ENCODE data around the gene BPIFA1. TPM values are rescaled to one million over a fixed set of nuclear protein-coding genes. Genes with fewer than 3 reads are reported as not detected.

Gene BPIFA1
- total RNA-seq, 1 donor from 2014 or later: not detected

DNA sequence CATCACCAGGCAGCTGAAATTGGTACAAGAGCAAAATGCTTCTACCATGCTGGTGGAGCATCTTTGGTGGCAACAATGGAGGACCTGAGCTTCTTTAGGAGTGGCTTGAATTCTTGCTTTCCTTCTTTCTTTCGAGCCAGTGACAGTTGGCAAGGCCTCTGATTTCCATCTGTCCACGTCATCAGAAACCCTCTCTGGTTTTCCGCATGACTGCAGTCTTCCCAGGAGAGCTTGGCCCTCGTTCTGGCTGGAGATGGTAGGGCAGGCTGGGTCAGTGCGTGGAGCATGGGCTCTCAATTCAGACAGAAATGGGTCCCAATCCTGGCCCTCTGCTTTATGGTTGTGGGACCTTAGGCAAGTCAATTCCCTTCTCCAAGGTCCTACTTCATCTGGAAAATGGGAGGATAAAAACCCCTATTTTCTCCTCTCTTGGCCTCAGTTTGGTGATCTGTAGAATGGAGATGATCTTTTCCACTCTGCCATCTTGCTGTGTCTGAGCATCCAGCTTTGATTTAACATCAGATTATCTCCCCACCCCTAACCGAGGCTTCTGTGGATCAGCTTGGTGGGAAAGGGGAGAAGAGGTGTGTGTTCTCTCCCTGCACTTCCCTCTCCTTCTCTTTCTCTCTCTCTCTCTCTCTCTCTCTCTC, 43.6 kb downstream of the BPIFA1 start:
- no peak for TF ChIP-seq POLR2AphosphoS5 (IDR thresholded peaks at IDR 0.05; ENCODE audit: insufficient read depth in 1 of 2, low read depth in 1 of 2)
- no peak for TF ChIP-seq POLR2A (IDR thresholded peaks at IDR 0.05)
- TF ChIP-seq, protein P1, sequence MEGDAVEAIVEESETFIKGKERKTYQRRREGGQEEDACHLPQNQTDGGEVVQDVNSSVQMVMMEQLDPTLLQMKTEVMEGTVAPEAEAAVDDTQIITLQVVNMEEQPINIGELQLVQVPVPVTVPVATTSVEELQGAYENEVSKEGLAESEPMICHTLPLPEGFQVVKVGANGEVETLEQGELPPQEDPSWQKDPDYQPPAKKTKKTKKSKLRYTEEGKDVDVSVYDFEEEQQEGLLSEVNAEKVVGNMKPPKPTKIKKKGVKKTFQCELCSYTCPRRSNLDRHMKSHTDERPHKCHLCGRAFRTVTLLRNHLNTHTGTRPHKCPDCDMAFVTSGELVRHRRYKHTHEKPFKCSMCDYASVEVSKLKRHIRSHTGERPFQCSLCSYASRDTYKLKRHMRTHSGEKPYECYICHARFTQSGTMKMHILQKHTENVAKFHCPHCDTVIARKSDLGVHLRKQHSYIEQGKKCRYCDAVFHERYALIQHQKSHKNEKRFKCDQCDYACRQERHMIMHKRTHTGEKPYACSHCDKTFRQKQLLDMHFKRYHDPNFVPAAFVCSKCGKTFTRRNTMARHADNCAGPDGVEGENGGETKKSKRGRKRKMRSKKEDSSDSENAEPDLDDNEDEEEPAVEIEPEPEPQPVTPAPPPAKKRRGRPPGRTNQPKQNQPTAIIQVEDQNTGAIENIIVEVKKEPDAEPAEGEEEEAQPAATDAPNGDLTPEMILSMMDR (IDR thresholded peaks at IDR 0.05): no peak

DNA sequence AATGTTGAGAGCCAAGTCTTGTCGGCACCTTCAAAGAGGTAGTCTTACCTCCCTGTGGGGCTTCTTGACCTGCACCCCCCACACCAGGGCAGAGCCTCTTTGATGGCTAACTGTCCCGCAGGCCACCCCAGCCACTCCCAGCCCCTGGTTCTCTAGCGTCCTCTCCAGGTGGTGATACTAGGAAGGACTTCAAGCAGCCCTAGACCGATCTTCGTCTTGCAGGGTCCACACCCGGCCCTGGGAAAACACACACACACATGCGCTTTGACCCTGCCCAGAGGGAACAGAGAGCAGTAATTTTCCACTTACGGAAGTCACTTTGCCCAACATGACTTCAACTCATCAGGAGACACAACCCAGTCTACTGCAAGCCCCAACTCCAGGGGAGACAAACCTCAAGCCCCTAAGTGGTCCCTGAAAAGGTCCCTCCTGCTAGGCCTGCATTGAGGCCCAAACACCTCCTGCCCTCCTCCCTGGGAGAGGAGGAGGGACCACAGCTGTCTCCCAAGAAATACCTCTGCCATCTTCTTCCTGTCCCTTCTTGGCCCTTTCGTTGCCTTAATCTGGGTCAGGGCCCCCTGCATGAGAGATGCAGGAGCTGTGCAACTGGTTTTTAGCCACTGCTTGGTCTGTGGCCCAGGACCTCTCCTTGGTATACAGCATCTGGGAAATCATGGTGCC, 44.3 kb downstream of the BPIFA1 start:
- H3K36me3 ChIP-seq: no peaks in the 10 kb centered on the region
- no peaks in the 10 kb centered on the region for H3K4me1 ChIP-seq
- H3K27ac ChIP-seq: no peak overlapping the region
- TF ChIP-seq, protein P1 (IDR thresholded peaks at IDR 0.05): no peak
- TF ChIP-seq POLR2A (IDR thresholded peaks at IDR 0.05) (no peak), POLR2AphosphoS5 (IDR thresholded peaks at IDR 0.05; ENCODE audit: insufficient read depth in 1 of 2, low read depth in 1 of 2) (no peak)
- no peak overlapping the region for H3K4me3 ChIP-seq
- H3K9me3 ChIP-seq: no peaks in the 10 kb centered on the region
- no peak for DNase-seq (ENCODE audit: extremely low spot score in 2 of 2)
- intact Hi-C loops (cut with DNase I): no loop called here
- H3K27me3 ChIP-seq: no peaks in the 10 kb centered on the region

More for the DNA sequence above, 43.6 kb downstream of the BPIFA1 start:
- Histone ChIP-seq H3K36me3 (no peaks in the 10 kb centered on the region), H3K4me3 (no peak overlapping the region), H3K4me1 (no peaks in the 10 kb centered on the region), H3K27me3 (no peaks in the 10 kb centered on the region), H3K27ac (no peak overlapping the region), H3K9me3 (no peaks in the 10 kb centered on the region)
- DNase-seq (ENCODE audit: extremely low spot score in 2 of 2): no peak
- intact Hi-C loops (cut with DNase I): no loop called here

DNA sequence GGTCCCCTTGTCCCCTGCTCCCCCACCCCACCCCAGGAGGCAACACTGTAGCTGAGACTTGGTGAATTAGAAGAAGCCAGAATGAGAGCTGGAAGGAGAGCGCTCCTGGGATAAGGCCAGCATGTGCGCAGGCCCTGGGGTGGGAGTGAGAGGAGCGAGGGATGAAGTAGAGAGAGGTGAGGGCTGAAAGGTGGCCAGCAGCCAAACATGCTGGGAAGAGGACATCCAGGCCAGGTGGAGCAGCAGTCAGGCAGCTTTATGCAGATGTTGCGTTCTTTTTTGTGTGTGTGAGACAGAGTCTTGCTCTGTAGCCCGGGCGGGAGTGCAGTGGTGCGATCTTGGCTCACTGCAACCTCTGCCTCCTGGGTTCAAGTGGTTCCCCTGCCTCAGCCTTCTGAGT, 45.0 kb downstream of the BPIFA1 start:
- intact Hi-C loops (cut with DNase I): no loop called here
- TF ChIP-seq POLR2AphosphoS5 (IDR thresholded peaks at IDR 0.05; ENCODE audit: insufficient read depth in 1 of 2, low read depth in 1 of 2) (no peak), POLR2A (IDR thresholded peaks at IDR 0.05) (no peak)
- TF ChIP-seq, protein P1 (IDR thresholded peaks at IDR 0.05): no peak
- Histone ChIP-seq H3K4me3 (no peak overlapping the region), H3K36me3 (no peaks in the 10 kb centered on the region), H3K4me1 (no peaks in the 10 kb centered on the region), H3K27ac (no peak overlapping the region), H3K9me3 (no peaks in the 10 kb centered on the region), H3K27me3 (no peaks in the 10 kb centered on the region)
- no peak for DNase-seq (ENCODE audit: extremely low spot score in 2 of 2)

DNA sequence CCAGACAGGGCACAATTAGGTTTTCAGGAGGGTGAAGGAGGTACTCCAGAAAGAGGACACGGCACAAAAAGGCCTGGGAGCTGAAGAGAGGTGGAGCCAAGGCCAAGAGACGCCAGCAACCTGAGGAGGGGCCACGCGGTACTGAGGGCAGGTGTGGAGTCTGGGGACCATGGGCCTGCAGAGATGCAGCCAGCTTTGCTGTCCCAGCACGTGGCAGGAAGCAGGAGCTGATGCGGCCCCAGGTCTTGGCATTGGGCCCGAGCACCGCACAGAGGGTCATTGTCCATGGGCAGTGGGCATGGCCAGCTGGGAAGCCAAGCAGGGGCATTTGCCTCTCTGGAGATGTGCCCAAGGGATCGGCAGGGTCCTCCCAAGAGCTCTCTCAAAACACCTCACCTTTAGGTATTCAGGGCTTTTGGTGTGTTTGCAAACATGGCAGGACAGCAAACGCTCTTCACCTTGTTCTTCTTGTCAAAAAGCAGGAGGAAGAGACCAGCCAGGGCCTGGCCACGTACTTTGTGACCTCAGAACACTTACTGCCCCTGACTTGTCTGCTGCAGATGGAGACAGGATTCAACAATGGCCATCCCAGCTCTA, 45.9 kb downstream of the BPIFA1 start:
- Histone ChIP-seq H3K4me3 (no peak overlapping the region), H3K9me3 (no peaks in the 10 kb centered on the region), H3K27ac (no peak overlapping the region), H3K4me1 (no peaks in the 10 kb centered on the region), H3K36me3 (no peaks in the 10 kb centered on the region), H3K27me3 (no peaks in the 10 kb centered on the region)
- TF ChIP-seq POLR2AphosphoS5 (IDR thresholded peaks at IDR 0.05; ENCODE audit: insufficient read depth in 1 of 2, low read depth in 1 of 2): no peak
- TF ChIP-seq, protein P1 (IDR thresholded peaks at IDR 0.05): no peak
- TF ChIP-seq POLR2A (IDR thresholded peaks at IDR 0.05): no peak
- intact Hi-C loops (cut with DNase I): no loop called here
- DNase-seq (ENCODE audit: extremely low spot score in 2 of 2): no peak

All from vagina (tissue), 2 donors.